Body of pancreas (tissue), 4 donors: ENCODE measurements around the gene OR2A12. TPM values are rescaled to one million over a fixed set of nuclear protein-coding genes. Genes with fewer than 3 reads are reported as not detected.
"Not testable (repeated sequence)": the region's sequence is repeated elsewhere in the genome, so short reads cannot be mapped to it uniquely, and the experiment has no call there.

Source experiments
- ATAC-seq: fragments of 150-250 bp; one replicate; pipeline ENCODE4 v1.9.1; 2016
- DNase-seq, 4 donors: peaks; one replicate each; pipeline ENCODE4 v3.0.0-alpha.2; 2019
- H3K27ac ChIP-seq, 4 donors: fragments of 200-600 bp; sonication (generic); 1 replicate in 3 of 4; 2 replicates in 1 of 4; pipeline versions ENCODE4 v1.5.1 to v1.6.1; 2016 to 2019; ENCODE audit warnings: mild to moderate bottlenecking in 1 of 4, mixed read lengths in 1 of 4, moderate library complexity in 1 of 4
- H3K27me3 ChIP-seq, 2 donors: fragments of 200-600 bp; sonication (generic); one replicate each; pipeline ENCODE4 v1.6.0; 2016; ENCODE audit warnings: mild to moderate bottlenecking in 1 of 2
- H3K36me3 ChIP-seq, 2 donors: fragments of 200-600 bp; sonication (generic); replicated peaks in 1 of 2; 2 replicates each; pipeline ENCODE4 v1.5.1; 2016; ENCODE audit warnings: low read depth in 2 of 2; ENCODE audit not compliant: insufficient read depth in 1 of 2
- H3K4me1 ChIP-seq: fragments of 200-600 bp; sonication (generic); one replicate; pipeline ENCODE4 v1.6.0; 2016
- H3K4me3 ChIP-seq, 2 donors: fragments of 200-600 bp; sonication (generic); 1 replicate in 1 of 2; 2 replicates in 1 of 2; pipeline ENCODE4 v1.5.1; 2016 to 2019
- H3K9me3 ChIP-seq, 3 donors: fragments of 200-600 bp; sonication (generic); 1 replicate in 2 of 3; 2 replicates in 1 of 3; pipeline ENCODE4 v1.5.1; 2016
- CTCF ChIP-seq, 7 experiments: fragments of 450-650 bp in 4 of 7; fragments of 200-600 bp in 3 of 7; sonication (generic) in 3 of 7; IDR thresholded peaks; one replicate each; pipeline ENCODE4 v1.5.1; 2016 to 2019; ENCODE audit warnings: antibody characterized with exemption in 7 of 7
- POLR2A ChIP-seq, 3 donors: fragments of 450-650 bp; IDR thresholded peaks; one replicate each; pipeline ENCODE4 v1.6.1; 2016; ENCODE audit warnings: antibody characterized with exemption in 3 of 3, mild to moderate bottlenecking in 2 of 3
- WGBS, 2 donors: methylation state at CpG; one replicate each; pipeline ENCODE4 v1.1.5; 2017; 5-methylcytosine and 5-hydroxymethylcytosine counted together
- intact Hi-C: fragments of 100-400 bp; cut with DNase I; formaldehyde crosslinking; loops from one replicate; pipeline ENCODE4 v1.15.1; 2023
- total RNA-seq, 2 donors: library from RNA; depleted of rRNA; stranded (reverse); fragments of >200 nt; gene quantifications; one replicate each; pipeline ENCODE4 v1.1.0, GENCODE V29; 2016

The OR2A12 gene
- total RNA-seq, 2 donors from 2014 or later: not detected

GRCh38 chr7:144122876-144123275, 36.8 kb downstream of the OR2A12 start, which contains the start of gene OR2A14:
Gene OR2A14, plus strand, starts transcription at chr7:144123176. Its CDS starts 5,937 bp downstream, at chr7:144129113.
- WGBS, 2 donors: 76 to 100% methylated on average over 1 of the region's 1 CpG
- TF ChIP-seq POLR2A (IDR thresholded peaks at IDR 0.05) (no peak), CTCF (IDR thresholded peaks at IDR 0.05) (no peak)
- ATAC-seq: no peak
- no peaks in the 10 kb centered on the region for H3K9me3 ChIP-seq
- H3K4me3 ChIP-seq: no peak within 1 kb of the TSS
- intact Hi-C loops: no loop called here
- no peak for DNase-seq
- H3K4me1 ChIP-seq: no peaks in the 10 kb centered on the region
- no peak within 1 kb of the TSS for H3K27ac ChIP-seq
- H3K27me3 ChIP-seq: no peaks in the 10 kb centered on the region
- H3K36me3 ChIP-seq: no peaks in the 10 kb centered on the region

- DNase-seq (peak; percentile 87 to 96 (median 91)), ATAC-seq (peak; percentile 94)
- Histone ChIP-seq H3K4me1 (no peaks in the 10 kb centered on the region), H3K4me3 (no peak overlapping the region), H3K36me3 (no peaks in the 10 kb centered on the region), H3K9me3 (no peaks in the 10 kb centered on the region), H3K27ac (no peak overlapping the region), H3K27me3 (no peaks in the 10 kb centered on the region)
- 26 to 29% methylated on average over 6 of the region's 6 CpGs for WGBS, 2 donors
- intact Hi-C loops: no loop called here
- TF ChIP-seq POLR2A (IDR thresholded peaks at IDR 0.05) (no peak), CTCF (IDR thresholded peaks at IDR 0.05) (peak; percentile 32 to 80 (median 71))
These were observed 41.7 kb downstream of the OR2A12 start for GRCh38 chr7:144127714-144128334.

GRCh38 chr7:144129601-144130000, 43.5 kb downstream of the OR2A12 start:
- H3K27me3 ChIP-seq, H3K27ac ChIP-seq, H3K4me1 ChIP-seq, DNase-seq, intact Hi-C loops, H3K4me3 ChIP-seq, H3K9me3 ChIP-seq, H3K36me3 ChIP-seq, ATAC-seq: not testable (repeated sequence)
- 88 to 89% methylated on average over 9 of the region's 9 CpGs for WGBS, 2 donors

GRCh38 chr7:144130730-144131129, 44.7 kb downstream of the OR2A12 start:
- no peak for ATAC-seq
- TF ChIP-seq CTCF (IDR thresholded peaks at IDR 0.05): no peak
- no peak for TF ChIP-seq POLR2A (IDR thresholded peaks at IDR 0.05)
- intact Hi-C loops: no loop called here
- no peak overlapping the region for H3K4me3 ChIP-seq
- DNase-seq: no peak
- no peaks in the 10 kb centered on the region for H3K4me1 ChIP-seq
- no peak overlapping the region for H3K27ac ChIP-seq
- H3K27me3 ChIP-seq: no peaks in the 10 kb centered on the region
- WGBS, 2 donors: 70 to 78% methylated on average over 2 of the region's 2 CpGs
- H3K9me3 ChIP-seq: no peaks in the 10 kb centered on the region
- no peaks in the 10 kb centered on the region for H3K36me3 ChIP-seq

GRCh38 chr7:144132262-144132661, 46.2 kb downstream of the OR2A12 start:
- 60 to 71% methylated on average over 3 of the region's 3 CpGs for WGBS, 2 donors
- no peak for DNase-seq
- Histone ChIP-seq H3K4me1 (no peaks in the 10 kb centered on the region), H3K27ac (no peak overlapping the region), H3K27me3 (no peaks in the 10 kb centered on the region), H3K4me3 (no peak overlapping the region), H3K9me3 (no peaks in the 10 kb centered on the region), H3K36me3 (no peaks in the 10 kb centered on the region)
- intact Hi-C loops: no loop called here
- no peak for TF ChIP-seq CTCF (IDR thresholded peaks at IDR 0.05)
- no peak for TF ChIP-seq POLR2A (IDR thresholded peaks at IDR 0.05)
- no peak for ATAC-seq
